AG04449 (cell line): ENCODE measurements around the gene ADAMTSL3.
"Not testable (repeated sequence)": the region's sequence is repeated elsewhere in the genome, so short reads cannot be mapped to it uniquely, and the experiment has no call there.

Experiments used
- CTCF ChIA-PET: fragments of 350-600 bp; formaldehyde crosslinking; extraction: SDS; loops from one replicate; lab custom pipeline; 2021; ENCODE audit warnings: antibody characterized with exemption; lab: Yijun Ruan, JAX
- POLR2A ChIA-PET: fragments of 400-600, 350-600 bp; formaldehyde crosslinking; extraction: SDS; loops from one replicate; lab custom pipeline; 2020; ENCODE audit warnings: antibody characterized with exemption, inconsistent platforms; lab: Yijun Ruan, JAX
- DNase-seq: peaks from one replicate; pipeline ENCODE4 v3.0.0-alpha.2; 2010; ENCODE audit warnings: low read depth, low spot score
- H3K4me3 ChIP-seq: 2 replicates; pipeline ENCODE4 v1.5.1; 2011; ENCODE audit warnings: low read depth, mild to moderate bottlenecking, control low read depth, low read length
- TF ChIP-seq, protein P1 (sequence below): IDR thresholded peaks from one replicate; pipeline ENCODE4 v1.5.1; 2011; ENCODE audit warnings: mild to moderate bottlenecking, moderate library complexity, low read length, control low read depth, inconsistent platforms; ENCODE audit not compliant: insufficient read depth; ENCODE audit errors: missing control alignments

ADAMTSL3 gene

DNA sequence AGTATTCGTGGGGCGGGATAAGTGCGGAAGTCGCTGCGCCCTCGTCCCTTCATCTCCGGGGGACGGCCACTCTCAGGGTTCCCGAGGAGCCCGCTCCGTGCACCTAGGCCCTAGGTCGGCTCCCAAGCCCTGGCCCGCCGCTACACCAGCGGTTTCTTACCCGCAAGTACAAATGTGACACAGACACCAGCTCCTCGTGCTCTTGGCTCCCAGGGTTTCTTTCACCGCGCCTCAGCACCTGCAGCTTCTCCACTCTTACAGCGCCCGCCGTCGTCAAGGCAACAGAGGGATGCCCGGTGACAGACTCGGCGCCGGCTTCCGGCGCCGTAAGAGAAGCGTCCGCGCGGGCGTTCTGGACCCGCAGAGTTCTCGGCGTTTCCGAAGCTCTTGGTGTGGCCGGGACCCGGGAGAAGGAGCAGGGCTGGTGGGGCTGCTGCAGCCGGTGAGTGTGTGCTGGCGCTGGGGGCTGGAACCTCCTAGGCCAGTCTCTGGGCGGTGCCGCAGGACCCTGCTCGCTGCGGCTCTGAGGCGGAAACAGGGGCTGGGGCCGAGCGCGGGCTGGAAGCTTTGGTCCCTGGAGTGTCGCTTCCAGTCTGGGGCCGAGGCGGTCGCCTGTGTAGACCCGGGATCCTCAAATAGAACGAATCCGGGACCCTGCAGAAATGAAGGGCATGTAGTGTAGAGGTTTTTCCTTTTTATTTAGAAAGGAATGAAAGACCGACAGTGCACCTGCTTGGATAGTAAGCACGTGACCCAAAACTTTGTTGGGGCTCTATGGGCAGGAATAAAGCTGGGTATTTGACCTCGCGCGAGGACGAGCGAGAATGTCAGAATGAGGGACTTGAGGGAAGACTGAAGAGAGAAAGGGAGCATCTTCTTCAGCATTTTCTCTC is 426.2 kb downstream of the ADAMTSL3 start:
- TF ChIP-seq, protein P1, sequence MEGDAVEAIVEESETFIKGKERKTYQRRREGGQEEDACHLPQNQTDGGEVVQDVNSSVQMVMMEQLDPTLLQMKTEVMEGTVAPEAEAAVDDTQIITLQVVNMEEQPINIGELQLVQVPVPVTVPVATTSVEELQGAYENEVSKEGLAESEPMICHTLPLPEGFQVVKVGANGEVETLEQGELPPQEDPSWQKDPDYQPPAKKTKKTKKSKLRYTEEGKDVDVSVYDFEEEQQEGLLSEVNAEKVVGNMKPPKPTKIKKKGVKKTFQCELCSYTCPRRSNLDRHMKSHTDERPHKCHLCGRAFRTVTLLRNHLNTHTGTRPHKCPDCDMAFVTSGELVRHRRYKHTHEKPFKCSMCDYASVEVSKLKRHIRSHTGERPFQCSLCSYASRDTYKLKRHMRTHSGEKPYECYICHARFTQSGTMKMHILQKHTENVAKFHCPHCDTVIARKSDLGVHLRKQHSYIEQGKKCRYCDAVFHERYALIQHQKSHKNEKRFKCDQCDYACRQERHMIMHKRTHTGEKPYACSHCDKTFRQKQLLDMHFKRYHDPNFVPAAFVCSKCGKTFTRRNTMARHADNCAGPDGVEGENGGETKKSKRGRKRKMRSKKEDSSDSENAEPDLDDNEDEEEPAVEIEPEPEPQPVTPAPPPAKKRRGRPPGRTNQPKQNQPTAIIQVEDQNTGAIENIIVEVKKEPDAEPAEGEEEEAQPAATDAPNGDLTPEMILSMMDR = no peak
- ChIA-PET CTCF (no interaction called here), POLR2A (no interaction called here)
- DNase-seq = no peak
- peak overlapping the region; percentile 47 for H3K4me3 ChIP-seq

DNA sequence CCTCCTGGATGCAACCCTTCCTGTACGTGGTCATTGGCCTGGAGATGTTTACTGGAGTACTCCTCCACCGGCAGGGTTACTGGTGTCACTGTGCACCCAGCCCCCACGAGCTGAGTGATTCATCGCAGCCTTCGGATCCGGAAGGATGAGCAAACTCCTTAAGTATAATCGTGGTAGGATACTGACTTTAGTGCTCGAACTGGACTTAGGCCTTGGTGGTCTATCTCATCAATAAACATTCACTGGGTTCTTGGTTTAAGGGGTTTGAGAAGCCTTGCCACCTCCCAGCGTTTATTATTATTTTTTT is 426.8 kb downstream of the ADAMTSL3 start:
- DNase-seq, POLR2A ChIA-PET, CTCF ChIA-PET, H3K4me3 ChIP-seq: not testable (repeated sequence)

DNA sequence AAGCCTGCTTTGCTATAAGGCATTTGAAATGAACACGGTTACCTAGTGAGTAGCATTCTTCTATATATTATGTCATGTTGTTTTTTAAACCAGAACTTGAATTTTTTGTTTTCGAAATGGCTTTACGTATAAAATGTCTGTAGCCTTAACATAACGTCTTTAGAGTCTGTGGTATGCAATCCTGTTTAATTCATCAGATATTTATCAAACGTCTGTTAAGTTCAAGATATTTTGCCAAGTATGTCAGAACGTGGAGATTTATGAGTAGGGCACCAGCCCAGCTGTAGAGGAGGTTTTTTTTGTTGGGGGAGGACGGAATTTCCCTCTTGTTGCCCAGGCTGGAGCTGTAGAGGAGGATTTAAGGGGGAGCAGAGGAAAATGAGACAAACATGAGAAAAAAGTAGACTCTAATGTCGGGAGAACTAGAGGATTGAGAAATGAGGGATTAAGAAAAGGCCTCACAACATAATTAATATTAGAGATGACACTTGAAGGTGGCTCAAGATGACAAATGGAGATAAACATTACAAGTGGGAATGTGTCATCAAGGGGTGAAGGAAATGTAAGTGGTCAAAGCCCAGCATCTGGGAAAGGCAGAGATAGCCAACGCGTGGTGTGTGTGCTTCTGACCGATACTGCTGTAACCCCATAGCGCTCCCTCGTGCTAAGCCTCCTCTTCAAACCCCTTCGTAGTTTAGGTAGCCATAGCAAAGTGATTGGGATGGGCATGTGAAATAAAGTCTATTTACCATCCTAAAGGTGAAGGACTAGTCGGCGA is 427.7 kb downstream of the ADAMTSL3 start:
- no peak overlapping the region for H3K4me3 ChIP-seq
- DNase-seq = no peak
- ChIA-PET CTCF (no interaction called here), POLR2A (no interaction called here)
- TF ChIP-seq, protein P1 = no peak

DNA sequence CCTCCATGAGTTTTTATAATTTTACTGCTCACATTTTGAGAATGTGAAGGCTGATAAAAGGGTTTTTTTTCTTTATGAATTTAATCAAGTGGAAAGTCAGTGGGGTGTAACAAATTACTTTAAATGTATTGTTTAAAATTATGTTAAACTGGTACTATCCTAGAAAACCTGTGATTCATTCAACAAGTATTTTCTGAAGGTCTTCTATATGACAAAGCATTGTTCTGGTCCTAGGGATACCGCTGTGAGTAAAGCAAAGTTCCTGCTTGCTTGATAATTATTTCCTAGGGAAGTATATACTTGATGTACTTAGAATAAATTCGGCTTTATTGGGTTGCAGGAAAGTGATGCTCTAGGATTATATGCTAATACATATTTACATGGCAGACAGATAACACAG is 428.8 kb downstream of the ADAMTSL3 start:
- no peak for DNase-seq
- ChIA-PET CTCF (no interaction called here), POLR2A (no interaction called here)

DNA sequence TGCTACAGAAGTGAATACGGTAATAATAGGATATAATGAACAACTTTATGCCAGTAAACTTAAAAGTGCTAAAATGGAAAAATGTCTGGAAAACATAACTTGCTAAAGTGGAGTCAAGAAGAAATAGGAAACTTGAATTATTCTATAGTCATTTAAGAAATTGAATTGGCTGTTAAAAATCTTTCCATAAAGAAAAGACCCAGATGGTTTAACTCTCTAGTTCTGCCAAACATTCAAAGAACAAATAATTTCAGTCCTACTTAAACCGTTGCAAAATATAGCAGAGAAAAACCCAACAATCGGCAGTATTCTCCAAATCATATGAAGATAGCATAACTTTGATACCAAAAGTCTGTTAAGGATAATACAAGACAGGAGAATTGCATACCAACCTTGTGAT is 432.1 kb downstream of the ADAMTSL3 start:
- CTCF ChIA-PET, DNase-seq, POLR2A ChIA-PET, H3K4me3 ChIP-seq: not testable (repeated sequence)

More for the DNA sequence above, 428.8 kb downstream of the ADAMTSL3 start:
- TF ChIP-seq, protein P1 = no peak
- no peak overlapping the region for H3K4me3 ChIP-seq
